ENCODE measurements around the gene FBN2.

DNA sequence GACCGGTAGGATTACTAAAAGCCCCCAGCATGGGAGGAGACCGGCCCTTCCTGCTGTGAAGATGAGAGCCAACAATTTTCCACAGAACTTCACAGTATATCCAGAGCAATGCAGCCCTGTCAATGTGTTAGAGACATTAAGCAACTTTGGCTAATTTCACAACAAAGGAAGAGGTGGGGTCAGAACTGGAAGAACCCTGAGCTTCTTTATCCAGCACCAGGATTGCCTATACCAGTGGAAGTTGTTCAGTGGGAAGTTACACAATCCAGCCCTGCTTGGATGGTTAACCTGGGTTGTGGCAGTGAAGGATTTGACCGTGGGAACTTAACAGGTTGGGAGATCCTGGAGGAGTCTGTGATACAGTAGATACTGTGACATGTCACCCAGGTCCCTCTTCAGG is 197.0 kb downstream of the FBN2 start:
- TF ChIP-seq EZH2phosphoT487 (IDR thresholded peaks at IDR 0.05; ENCODE audit: low read depth, severe bottlenecking, unreplicated experiment) (no peak), CTCF (IDR thresholded peaks at IDR 0.05; ENCODE audit: poor library complexity) (no peak)
